Skeletal muscle tissue (tissue), 4 donors: Measurements from ENCODE around the gene TMEM190. TPM values are rescaled to one million over a fixed set of nuclear protein-coding genes. Genes with fewer than 3 reads are reported as not detected.

Experiments
- H3K27ac ChIP-seq: one replicate; pipeline ENCODE4 v1.7.0; 2013; ENCODE audit warnings: mild to moderate bottlenecking, low read depth, low read length, inconsistent platforms
- H3K27me3 ChIP-seq, 3 donors: one replicate each; pipeline ENCODE4 v1.7.0; 2013; ENCODE audit warnings: low read length in 3 of 3; ENCODE audit not compliant: control insufficient read depth in 3 of 3, insufficient read depth in 3 of 3
- H3K36me3 ChIP-seq, 3 donors: one replicate each; pipeline ENCODE4 v1.7.0; 2013; ENCODE audit warnings: low read length in 3 of 3; ENCODE audit not compliant: control insufficient read depth in 3 of 3, insufficient read depth in 3 of 3
- H3K4me1 ChIP-seq, 3 donors: one replicate each; pipeline ENCODE4 v1.7.0; 2013; ENCODE audit warnings: low read length in 3 of 3, mild to moderate bottlenecking in 3 of 3; ENCODE audit not compliant: control insufficient read depth in 3 of 3, insufficient read depth in 3 of 3
- H3K4me3 ChIP-seq, 3 donors: one replicate each; pipeline ENCODE4 v1.7.0; 2013; ENCODE audit warnings: low read length in 3 of 3
- H3K9ac ChIP-seq, 3 donors: one replicate each; pipeline ENCODE4 v1.7.0; 2013; ENCODE audit warnings: low read length in 3 of 3, mild to moderate bottlenecking in 3 of 3, moderate library complexity in 2 of 3, low read depth in 1 of 3
- H3K9me3 ChIP-seq, 3 donors: one replicate each; pipeline ENCODE4 v1.7.0; 2013; ENCODE audit warnings: low read length in 3 of 3; ENCODE audit not compliant: control insufficient read depth in 3 of 3
- total RNA-seq: library from RNA; depleted of rRNA; stranded (reverse); fragments of >200 nt; gene quantifications from one replicate; pipeline ENCODE4 v1.2.3, GENCODE V29; 2014
- donor health status: Osteomylitis.

The TMEM190 gene
- total RNA-seq, 1 donor from 2014 or later: not detected

DNA sequence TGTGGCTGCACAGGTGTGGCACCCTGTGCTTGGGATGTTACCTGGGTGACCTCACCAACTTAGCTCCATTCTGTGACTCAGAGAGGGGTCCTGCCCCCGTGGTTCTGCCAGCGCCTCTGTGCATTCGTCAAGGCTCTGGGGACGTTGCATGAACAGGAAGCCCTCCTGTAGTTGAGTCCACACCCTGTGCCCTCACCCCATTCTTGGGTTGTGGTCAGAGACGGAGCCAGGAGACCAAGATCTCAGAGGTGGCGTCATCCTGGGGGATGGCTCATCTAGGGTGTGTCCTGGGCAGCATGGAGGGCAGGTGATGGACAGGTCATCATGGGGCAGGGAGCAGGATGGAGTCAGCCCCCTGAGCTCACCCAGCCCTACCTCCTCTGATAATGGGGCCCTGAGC is 24.6 kb upstream of the TMEM190 start:
- H3K9ac ChIP-seq: no peak overlapping the region
- H3K4me3 ChIP-seq: no peak overlapping the region
- H3K27ac ChIP-seq: no peak overlapping the region
- peaks cover 0 to 5% (median 0%) of the 10 kb centered on the region in 3 donors for H3K36me3 ChIP-seq
- peaks cover 8 to 10% (median 10%) of the 10 kb centered on the region in 3 donors for H3K4me1 ChIP-seq
- H3K9me3 ChIP-seq: no peaks in the 10 kb centered on the region
- H3K27me3 ChIP-seq: peaks cover 46 to 48% (median 47%) of the 10 kb centered on the region in 3 donors

DNA sequence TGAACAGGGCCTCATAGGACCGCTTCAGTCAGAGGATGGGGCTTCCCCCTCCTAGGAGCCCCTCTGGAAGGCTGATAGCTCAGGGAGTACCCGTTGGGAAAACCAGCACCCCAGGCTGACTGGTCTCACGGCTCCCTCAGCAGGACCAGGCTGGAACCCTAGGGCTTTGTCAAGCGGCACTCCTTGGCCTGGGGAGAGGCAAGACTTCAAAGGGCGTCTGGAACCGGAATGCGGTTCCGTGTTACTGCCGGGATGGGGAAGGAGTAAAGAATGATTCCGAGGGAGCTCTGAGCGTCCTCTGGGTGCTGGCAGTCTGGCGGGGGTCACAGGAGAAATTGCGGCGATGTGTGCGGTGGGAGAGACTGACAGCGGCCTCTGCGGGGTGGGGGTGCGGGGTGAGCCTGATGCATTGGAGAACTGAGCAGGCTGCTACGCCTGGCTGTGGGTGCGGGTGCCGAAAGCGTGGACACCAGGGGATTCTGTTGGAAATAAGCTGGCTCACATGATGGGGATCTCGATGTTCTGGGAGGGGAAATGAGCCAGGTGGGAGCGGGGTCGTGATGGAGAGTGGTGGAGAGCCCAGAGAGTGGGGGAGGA is 24.0 kb upstream of the TMEM190 start:
- H3K4me3 ChIP-seq: no peak overlapping the region
- peaks cover 8 to 10% (median 10%) of the 10 kb centered on the region in 3 donors for H3K4me1 ChIP-seq
- H3K36me3 ChIP-seq: peaks cover 0 to 2% (median 0%) of the 10 kb centered on the region in 3 donors
- H3K27me3 ChIP-seq: peaks cover 51 to 53% (median 52%) of the 10 kb centered on the region in 3 donors
- no peak overlapping the region for H3K9ac ChIP-seq
- no peak overlapping the region for H3K27ac ChIP-seq
- no peaks in the 10 kb centered on the region for H3K9me3 ChIP-seq

DNA sequence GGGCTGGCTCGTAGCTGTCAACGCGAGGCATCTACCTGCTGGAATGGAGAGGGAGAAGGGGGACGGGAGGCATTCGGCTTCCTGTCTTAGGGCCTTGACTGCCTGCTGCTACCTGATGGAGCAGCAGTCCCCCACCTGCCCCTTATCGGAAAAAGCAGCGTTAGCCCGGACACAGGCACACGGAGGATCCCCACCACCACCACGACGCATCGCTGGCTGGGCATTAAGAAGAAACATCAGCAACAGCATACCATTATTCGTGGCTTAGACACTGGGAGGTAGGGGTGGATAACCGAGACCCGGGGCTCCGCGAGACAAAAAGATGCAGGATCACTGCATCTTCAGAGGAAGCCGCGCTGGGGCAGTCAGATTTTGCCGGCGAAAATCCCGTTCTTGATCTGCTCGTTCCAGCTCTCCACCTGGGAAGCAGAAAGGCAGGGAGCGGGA is 23.2 kb upstream of the TMEM190 start:
- Histone ChIP-seq H3K4me1 (peaks cover 8 to 10% (median 10%) of the 10 kb centered on the region in 3 donors), H3K36me3 (no peaks in the 10 kb centered on the region), H3K9me3 (no peaks in the 10 kb centered on the region), H3K27ac (no peak overlapping the region), H3K4me3 (peak overlapping the region; percentile 30 to 60 (median 45)), H3K9ac (no peak overlapping the region), H3K27me3 (peaks cover 52 to 55% (median 53%) of the 10 kb centered on the region in 3 donors)

DNA sequence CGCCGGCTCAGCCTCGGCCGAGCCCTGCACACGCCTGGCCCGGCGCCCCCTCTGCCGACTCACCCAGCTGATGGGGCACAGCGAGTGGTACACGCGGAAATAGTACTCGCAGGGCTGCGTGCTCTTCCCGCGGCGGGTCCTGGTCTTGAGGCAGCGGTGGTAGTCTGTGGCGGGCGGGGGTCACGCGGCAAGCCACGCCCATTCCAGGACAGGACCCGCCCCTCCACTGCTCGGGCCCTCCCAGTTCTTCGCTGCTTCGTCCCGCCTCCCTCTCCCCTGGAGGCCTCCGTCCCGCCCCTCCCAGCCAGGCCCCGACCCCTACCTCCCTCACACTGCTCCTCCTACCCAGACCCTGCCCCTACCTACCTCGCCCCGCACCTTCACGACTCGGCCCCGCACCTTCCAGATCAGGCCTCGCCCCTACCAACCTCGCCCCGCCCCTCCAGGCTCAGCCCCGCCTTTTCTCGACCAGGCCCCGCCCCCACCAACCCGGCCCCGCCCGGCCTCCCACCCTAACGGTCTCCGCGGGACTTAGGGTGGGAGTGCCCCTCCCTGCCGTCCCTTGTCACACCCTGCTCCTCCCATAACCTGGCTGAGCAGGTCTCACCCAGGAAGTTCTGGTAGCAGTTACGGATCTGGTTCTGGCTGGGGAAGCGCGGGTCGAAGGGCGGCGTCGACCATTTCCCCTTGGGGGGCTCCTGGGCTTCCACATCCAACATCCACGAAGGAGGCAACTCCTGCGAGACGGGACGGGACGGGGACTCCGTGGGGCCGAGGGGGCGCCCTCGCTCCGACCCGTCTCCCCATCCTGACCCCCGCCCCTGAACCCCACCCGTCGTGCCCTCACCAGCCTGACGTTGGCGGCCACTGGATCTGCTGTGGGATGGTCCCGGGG is 22.6 kb upstream of the TMEM190 start:
- no peak overlapping the region for H3K9ac ChIP-seq

DNA sequence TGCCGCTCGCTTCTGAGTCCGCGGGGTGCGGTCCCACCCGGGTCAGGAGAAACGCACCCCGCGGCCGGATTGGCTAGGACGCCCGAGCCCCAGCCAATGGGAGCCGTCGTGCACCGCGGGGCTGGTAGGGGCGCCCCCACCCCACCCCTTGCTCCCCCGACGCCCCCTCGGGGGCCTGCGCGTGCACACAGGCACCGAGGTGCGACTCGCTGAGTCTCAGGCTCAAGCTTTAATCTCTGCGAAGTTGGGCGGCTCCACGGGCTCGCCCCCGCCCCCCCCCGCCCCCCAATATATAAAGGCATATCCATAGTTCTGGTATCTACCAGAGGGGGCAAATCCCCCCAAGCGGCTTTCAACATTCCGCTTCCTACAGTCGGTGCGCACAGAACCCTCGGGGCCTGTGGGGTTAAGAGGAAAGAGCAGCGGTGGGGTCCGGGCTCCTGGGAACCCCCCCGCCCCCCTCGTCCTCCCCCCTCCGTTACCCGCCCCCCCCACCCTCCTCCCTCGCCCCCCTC is 21.9 kb upstream of the TMEM190 start, which contains the start of gene COX6B2:
COX6B2 (minus strand) TSS at position 22 of the 515 bp plus-strand sequence. CDS start 198 bp downstream, outside the sequence.
- Histone ChIP-seq H3K27ac (no peak within 1 kb of the TSS), H3K9ac (no peak within 1 kb of the TSS), H3K9me3 (no peaks in the 10 kb centered on the region), H3K4me3 (peak within 1 kb of the TSS; percentile 30 to 60 (median 45)), H3K36me3 (no peaks in the 10 kb centered on the region), H3K4me1 (peaks cover 8 to 10% (median 10%) of the 10 kb centered on the region in 3 donors), H3K27me3 (peaks cover 52 to 56% (median 55%) of the 10 kb centered on the region in 3 donors)

More for the DNA sequence above, 22.6 kb upstream of the TMEM190 start:
- H3K36me3 ChIP-seq: no peaks in the 10 kb centered on the region
- peaks cover 52 to 56% (median 55%) of the 10 kb centered on the region in 3 donors for H3K27me3 ChIP-seq
- H3K4me3 ChIP-seq: peak overlapping the region; percentile 30 to 60 (median 45)
- H3K27ac ChIP-seq: no peak overlapping the region
- peaks cover 8 to 10% (median 10%) of the 10 kb centered on the region in 3 donors for H3K4me1 ChIP-seq
- no peaks in the 10 kb centered on the region for H3K9me3 ChIP-seq

DNA sequence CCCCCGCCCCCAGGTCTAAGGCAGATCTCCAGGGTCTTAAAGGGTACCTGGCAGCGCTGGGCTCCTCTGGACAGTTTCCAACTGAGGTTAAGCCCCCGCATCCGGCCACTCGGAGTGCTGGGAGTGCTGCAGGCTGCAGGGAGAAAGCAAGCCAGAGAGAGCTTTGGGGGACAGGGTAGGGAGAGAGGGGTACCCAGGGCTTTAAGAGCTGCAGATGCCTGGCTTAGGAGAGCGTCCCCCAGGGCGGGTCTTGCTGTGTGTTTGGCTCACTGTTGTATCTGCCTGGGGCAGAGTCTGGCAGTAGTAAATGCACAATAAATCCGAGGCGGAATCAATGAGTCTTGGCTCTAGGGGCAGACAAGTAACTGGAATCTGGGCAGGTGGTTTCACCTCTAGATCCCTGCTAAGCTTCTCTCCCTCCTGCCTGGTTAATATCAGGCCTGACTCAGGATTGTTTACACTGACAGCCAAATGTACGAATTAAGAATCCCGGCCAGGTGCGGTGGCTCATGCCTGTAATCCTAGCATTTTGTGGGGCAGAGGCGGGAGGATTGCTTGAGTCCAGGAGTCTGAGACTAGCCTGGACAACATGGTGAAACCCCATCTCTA is 21.3 kb upstream of the TMEM190 start:
- no peak overlapping the region for H3K9ac ChIP-seq
- H3K27me3 ChIP-seq: peaks cover 52 to 54% (median 53%) of the 10 kb centered on the region in 3 donors
- no peaks in the 10 kb centered on the region for H3K36me3 ChIP-seq
- H3K9me3 ChIP-seq: no peaks in the 10 kb centered on the region
- H3K27ac ChIP-seq: no peak overlapping the region
- no peak overlapping the region for H3K4me3 ChIP-seq
- peaks cover 8 to 10% (median 10%) of the 10 kb centered on the region in 3 donors for H3K4me1 ChIP-seq

DNA sequence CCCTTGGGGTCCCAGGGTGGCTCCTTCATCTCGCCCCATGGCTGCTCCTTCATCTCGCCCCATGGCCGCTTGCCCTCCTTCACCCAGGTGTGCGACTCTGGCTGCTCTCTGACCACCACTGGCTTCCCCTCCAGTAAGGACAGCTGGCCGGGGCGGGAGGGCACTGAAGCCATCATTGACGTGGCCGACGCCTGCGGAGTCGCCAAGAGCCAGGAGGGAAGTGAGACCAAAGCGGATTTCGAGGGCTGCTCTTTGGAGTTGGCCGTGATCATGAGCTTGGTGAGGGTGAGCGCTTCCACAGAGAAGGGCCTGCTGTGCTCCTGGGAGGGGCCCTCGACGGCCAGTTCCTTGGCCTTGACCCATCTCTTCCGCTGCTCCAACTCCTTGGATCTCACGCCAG is 18.1 kb upstream of the TMEM190 start:
- H3K9ac ChIP-seq: no peak overlapping the region
- peaks cover 22 to 24% (median 24%) of the 10 kb centered on the region in 3 donors for H3K27me3 ChIP-seq
- peaks cover 3 to 5% (median 4%) of the 10 kb centered on the region in 3 donors for H3K4me1 ChIP-seq
- no peak overlapping the region for H3K4me3 ChIP-seq
- H3K27ac ChIP-seq: no peak overlapping the region
- no peaks in the 10 kb centered on the region for H3K36me3 ChIP-seq
- H3K9me3 ChIP-seq: no peaks in the 10 kb centered on the region

DNA sequence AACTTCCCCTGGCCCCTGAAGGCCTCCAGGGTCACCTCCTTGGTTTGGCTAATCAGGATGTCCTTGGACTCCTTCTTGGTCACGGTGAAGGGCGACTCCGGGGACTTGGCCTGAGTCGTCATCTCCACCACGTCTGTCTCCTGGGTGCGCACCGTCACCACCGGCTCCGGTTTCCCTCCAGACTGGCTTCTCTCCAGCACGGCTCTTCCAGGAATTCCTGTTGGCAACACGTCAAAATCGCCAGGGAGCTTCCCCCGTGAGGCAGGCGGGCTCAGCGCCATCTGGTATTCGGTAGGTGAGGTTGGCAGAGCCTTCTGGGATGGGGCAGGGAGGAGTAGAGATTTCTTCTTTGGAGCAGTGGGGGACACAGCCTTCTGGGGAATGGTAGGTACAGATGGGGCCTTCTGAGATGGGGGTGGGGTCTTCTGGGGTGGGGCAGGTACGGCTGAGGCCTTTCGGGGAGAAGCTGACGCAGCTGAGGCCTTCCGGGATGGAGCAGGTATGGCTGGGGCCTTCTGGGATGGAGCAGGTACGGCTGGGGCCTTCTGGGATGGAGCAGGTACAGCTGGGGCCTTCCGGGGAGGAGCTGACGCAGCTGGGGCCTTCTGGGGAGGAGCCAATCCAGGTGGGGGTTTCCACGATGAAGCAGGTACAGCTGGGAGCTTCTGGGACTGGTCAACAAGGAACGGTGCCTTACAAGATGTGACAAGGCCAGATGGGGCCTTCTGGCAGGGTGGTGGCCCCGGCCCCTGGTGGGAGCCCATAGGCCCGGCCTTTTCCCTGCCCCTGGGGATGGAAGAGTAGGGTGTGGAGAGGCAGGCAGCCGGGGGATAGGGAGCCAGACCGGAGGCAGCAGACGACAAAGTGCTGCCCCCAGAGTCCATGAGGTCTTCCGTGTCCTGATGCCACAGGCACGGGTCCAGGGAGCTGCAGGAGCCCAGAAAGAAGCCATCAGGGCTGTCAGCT is 17.4 kb upstream of the TMEM190 start:
- Histone ChIP-seq H3K9me3 (no peaks in the 10 kb centered on the region), H3K27ac (no peak overlapping the region), H3K27me3 (peaks cover 17 to 21% (median 18%) of the 10 kb centered on the region in 3 donors), H3K4me1 (no peaks in the 10 kb centered on the region), H3K9ac (no peak overlapping the region), H3K4me3 (no peak overlapping the region), H3K36me3 (no peaks in the 10 kb centered on the region)

DNA sequence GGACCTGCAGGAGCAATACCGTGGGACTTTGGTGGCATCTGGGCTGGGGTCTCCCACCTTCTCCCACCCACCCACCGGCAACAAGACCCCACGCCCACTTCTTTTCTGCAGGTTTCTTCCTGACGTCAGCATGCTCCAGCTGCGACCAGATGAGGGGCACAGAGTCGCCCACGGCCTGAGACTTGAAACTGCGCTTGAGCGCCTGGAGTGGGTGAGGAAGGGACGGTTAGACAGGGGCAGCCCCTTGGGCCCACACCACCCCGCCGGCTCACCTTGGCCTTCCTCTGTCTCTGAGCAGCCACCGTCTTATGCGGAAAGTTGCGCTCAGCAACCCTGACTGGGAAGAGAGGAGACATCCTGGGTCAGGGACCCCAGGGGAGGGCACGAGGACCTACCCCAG is 15.7 kb upstream of the TMEM190 start:
- Histone ChIP-seq H3K36me3 (no peaks in the 10 kb centered on the region), H3K4me3 (no peak overlapping the region), H3K27ac (no peak overlapping the region), H3K9me3 (no peaks in the 10 kb centered on the region), H3K9ac (no peak overlapping the region), H3K27me3 (peaks cover 11 to 12% (median 12%) of the 10 kb centered on the region in 3 donors), H3K4me1 (no peaks in the 10 kb centered on the region)
